GM19463 (cell line): ENCODE data around the gene PRSS56.

Experiments
- ATAC-seq: cut with Tn5 transposase; IDR thresholded peaks from one replicate; pipeline ENCODE4 v1.9.1; 2021; ENCODE audit warnings: mild to moderate bottlenecking, moderate library complexity; ENCODE audit not compliant: unreplicated experiment

PRSS56 gene

GRCh38 chr2:232501794-232502390, 18.3 kb upstream of the PRSS56 start:
- no peak for ATAC-seq

DNA sequence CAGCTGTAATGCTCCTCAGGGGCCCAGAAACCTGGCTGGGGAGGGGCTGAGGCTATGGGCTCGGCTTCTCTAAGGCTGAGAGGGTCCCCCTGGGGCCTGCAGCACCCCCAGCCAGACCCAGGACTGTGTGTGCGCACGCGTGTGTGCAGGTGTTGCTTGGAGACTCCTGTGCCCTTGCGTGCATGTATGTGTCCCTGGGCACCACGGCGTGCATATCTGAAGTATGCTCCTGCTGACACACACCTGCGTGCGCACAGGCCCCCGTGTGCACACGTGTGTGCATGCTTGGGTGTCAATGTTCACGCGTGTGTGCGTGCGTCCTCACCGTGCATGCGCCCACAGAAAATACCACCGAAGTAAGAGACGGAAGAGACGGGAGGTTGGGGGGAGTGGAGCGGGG, 17.7 kb upstream of the PRSS56 start:
- no peak for ATAC-seq

DNA sequence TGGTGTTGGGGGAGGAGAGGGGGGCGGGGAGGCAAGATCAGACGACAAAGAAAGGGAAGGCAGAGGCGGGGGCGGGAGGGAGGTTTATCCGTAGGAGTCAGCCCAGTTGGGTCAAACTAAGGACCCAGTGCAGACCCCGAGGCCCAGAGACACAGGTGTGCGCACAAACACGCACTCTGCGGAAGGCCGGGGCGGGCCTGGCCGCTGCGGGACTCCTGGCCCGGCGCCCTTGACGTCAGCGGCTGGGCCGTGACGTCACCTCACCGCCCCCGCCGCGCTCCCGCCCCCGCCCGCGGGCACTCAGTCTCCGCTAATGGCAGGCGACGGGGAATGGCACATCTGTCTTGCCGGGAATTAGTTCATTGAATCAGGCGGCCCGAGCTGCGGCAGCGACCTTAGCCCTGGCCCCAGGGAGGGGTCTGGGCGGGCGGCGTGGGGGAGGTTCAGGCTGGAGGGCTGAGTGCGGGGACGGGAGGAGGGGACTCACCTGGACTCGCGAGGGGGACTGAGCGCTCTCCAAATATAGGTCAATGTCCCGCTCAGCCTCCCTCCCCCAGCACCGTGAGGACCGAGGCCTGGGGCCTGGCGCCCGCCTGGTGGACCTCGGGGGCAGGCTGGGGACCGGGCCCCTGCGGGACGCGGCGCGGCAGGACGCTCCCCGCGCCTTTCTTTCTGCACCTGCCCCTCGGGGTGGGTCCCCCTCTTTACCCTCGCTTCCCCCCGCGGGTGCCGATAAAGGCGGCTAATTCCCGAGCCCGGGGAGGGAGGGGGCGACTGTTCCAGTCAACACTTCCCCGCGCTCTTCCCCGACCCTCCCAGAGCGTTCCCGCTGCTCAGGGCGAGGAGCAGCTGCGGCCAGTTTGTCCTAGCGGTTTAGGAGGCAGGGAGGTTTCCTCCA, 17.0 kb upstream of the PRSS56 start:
- no peak for ATAC-seq

DNA sequence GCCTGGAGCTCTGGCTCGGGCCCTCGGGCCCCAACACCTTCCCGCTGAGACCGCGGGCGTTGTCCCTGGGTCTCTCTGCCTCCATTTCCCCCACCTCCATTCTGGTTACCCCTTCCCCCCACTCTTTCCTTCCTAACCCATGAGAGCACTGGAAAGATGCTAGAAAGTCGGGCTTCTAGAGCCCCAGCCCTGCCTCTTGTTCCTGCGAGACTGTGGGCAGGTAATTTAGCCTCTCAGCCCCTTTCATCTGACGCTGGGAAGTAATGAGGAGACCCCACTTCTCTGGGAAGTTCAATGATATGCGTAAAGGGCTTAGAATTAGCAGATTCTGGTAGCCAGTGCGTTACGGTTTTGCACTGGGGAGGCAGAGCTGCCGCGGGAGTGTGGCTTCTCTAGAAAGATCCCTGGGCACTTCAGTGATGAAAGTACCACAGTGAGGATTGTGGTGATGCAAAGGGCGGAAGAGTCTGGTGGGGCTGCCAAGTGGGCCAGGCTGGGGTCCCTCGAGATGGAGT, 16.3 kb upstream of the PRSS56 start:
- ATAC-seq: no peak

- ATAC-seq: no peak
These were observed 15.8 kb upstream of the PRSS56 start for GRCh38 chr2:232504438-232504837.

DNA sequence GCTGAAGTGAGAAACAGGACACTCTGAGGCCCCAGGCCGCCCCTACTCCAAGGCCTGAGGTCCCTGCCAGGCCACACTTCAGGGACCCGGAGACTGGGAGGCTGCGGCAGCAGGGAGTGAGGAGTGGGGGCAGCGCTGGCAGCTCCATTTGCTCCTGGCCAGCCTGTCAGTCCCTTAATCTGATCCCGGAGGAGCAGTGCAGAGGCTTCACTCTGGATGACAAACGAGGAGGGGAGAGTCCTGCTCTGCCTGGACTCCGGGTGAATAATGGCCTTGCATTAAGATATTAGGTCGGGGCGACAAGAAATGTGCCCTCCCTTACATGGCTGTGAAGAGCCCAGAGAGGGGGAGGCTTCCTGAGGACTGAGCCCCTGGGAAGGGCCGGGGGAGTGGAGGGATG, 14.3 kb upstream of the PRSS56 start:
- ATAC-seq: no peak

DNA sequence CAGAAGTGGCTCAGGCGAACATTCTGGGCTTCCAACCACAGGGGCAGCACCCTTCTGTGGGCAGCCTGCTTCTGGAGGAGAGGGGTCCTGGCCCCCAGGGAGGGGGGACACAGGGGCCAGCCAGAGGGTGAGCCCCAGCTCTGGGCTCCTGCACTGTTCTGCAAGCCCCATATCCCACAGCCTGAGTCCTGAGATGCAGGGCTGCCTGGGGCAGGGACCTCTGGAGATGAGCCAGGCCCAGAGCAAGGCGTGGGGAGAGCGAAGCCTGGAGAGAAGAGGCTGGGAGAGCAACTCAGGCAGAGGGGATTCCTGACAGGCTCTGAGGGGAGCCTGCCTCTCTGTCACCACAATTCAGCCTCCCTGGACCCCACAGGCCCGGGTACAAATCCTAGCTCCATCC, 13.5 kb upstream of the PRSS56 start:
- ATAC-seq: no peak

GRCh38 chr2:232508251-232508650, 11.9 kb upstream of the PRSS56 start:
- no peak for ATAC-seq

DNA sequence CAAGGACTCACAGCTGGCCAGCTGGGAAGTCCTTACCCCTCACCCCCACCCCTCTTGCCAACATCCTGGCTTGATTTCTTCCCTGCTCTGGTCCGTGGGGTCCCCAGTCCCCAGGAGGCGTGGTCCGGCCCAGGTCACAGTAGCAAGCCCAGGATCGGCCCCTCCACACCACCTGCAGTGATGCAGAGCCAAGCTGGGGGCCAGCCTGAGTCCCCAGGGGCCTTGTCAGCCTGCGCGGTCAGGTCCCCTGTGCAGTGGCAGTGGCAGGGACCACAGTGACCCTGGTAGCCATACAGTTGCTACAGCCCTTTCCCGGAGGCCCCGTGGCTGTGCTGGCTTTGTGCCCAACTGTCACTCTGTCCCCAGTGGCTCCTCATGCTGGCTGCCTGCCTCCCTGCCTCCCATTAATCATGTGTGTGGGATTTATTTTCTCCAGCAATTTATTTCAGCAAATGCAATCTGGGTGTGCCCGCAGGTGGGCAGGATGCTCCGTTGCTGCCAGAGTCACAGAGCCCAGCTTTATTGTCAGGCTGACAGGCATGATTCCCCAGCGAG, 8.8 kb upstream of the PRSS56 start:
- no peak for ATAC-seq

DNA sequence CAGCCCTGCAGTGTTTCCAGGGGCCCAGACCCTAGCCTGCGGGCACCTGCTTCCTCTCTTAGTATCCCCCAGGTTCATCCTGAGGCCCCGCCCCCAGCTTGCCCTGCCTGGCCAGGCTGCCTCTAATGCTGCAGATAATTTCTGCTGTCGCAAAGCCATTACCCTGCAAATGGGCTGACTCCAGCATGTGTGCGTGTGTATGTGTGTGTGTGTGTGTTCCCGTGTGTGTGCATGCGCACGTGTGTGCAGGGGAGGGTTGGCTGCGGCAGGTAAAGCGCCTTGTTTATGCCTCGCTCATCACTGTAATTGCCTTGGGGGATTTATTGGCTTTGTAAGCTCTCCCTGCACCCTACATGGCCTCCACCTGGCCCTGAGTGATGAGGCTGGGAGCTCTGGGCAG, 7.6 kb upstream of the PRSS56 start:
- ATAC-seq: no peak

- no peak for ATAC-seq
These were observed 6.8 kb upstream of the PRSS56 start for GRCh38 chr2:232513353-232513752.

GRCh38 chr2:232515639-232516038, 4.5 kb upstream of the PRSS56 start:
- no peak for ATAC-seq

GRCh38 chr2:232516551-232516950, 3.6 kb upstream of the PRSS56 start:
- ATAC-seq: no peak

- ATAC-seq: no peak
These were observed 1.3 kb upstream of the PRSS56 start for GRCh38 chr2:232518844-232519243.

GRCh38 chr2:232520489-232520888, 301 bp downstream of the PRSS56 start:
- ATAC-seq: no peak

- ATAC-seq: no peak
These were observed 910 bp downstream of the PRSS56 start for GRCh38 chr2:232521098-232521497.

DNA sequence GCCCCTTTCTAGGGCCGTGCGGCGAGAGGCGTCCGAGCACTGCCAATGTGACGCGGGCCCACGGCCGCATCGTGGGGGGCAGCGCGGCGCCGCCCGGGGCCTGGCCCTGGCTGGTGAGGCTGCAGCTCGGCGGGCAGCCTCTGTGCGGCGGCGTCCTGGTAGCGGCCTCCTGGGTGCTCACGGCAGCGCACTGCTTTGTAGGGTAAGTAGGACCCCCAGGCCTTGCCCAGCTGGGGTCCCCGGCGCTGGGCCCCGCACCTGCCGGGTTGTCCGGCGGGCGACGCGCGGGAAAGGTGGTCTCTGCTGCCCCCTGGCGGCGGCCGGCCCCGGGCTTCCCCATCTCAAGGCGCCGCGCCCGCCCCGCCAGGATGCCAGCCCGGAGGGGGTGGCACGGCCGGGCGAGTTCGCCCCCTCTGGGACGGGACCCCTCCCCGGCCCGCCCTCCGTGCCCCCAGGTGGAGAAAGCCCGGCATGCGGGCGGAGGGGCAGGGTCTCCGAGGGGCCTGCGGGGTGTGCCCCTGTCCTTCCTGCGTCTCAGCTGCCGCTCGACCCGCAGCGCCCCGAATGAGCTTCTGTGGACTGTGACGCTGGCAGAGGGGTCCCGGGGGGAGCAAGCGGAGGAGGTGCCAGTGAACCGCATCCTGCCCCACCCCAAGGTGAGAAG, 1.9 kb downstream of the PRSS56 start:
- no peak for ATAC-seq

DNA sequence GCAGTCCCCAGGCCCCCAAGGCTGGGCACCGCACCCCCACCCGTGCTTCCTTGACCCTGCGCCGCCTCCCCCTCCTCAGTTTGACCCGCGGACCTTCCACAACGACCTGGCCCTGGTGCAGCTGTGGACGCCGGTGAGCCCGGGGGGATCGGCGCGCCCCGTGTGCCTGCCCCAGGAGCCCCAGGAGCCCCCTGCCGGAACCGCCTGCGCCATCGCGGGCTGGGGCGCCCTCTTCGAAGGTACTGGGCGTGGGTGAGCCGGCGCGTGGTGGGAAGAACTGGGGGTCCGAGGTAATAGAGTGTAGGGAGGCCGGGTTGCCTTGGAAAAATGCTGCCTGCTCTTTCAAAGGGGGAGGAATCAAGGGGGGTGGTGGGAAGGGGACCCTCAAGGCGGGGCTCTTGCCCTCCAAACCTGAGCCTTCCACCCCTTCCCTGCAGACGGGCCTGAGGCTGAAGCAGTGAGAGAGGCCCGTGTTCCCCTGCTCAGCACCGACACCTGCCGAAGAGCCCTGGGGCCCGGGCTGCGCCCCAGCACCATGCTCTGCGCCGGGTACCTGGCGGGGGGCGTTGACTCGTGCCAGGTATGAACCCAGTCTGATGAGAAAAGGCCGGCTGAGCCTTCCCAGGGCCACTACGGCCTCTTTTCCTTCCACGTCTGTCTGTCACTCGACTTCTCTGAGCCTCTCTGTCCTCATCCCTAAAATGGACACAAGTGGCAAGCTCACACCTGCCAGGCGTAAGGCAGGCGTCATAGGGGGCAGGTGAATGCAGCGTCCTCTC, 2.6 kb downstream of the PRSS56 start:
- ATAC-seq: no peak

- ATAC-seq: no peak
These were observed 3.2 kb downstream of the PRSS56 start for GRCh38 chr2:232523402-232523681.

DNA sequence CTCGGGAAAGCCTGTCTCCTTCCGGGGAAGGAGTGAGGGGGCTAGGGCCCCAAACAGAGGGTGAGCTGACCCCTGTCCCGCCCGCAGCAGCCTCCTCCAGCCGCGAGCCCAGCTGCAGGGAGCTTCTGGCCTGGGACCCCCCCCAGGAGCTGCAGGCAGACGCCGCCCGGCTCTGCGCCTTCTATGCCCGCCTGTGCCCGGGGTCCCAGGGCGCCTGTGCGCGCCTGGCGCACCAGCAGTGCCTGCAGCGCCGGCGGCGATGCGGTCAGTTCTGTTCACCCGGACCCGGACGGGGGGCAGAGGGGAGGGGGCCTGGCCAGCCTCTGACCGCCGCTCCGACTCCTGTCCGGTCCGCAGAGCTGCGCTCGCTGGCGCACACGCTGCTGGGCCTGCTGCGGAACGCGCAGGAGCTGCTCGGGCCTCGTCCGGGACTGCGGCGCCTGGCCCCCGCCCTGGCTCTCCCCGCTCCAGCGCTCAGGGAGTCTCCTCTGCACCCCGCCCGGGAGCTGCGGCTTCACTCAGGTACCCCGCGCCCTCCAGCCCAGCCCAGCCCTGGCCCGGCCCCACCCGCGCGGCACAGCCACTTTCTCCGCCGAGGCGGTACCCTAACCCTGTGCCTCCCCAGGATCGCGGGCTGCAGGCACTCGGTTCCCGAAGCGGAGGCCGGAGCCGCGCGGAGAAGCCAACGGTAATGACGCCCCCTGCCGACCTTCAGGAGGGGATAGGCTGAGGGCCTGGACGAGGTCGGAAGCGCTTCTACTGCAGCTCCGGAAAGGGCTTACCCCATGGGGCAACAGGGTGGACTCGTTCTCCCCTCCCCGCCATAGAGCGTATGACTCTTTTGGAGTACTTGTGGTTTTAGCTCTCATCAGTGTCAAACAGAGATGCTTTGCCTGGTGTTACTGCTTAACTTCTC, 3.8 kb downstream of the PRSS56 start:
- ATAC-seq: no peak
